Measurements from ENCODE around the gene TOR2A. TPM values are rescaled to one million over a fixed set of nuclear protein-coding genes. Genes with fewer than 3 reads are reported as not detected.

Gene TOR2A
- total and polyA plus RNA-seq, 2 of the 8 experiments (the other 6 are each of a cell fraction or from before 2014, with no cell fraction given), result 18.7 to 24.9 TPM

- TF ChIP-seq CTCF (IDR thresholded peaks at IDR 0.05; ENCODE audit: control extremely low read depth in 1 of 3, insufficient read depth in 1 of 3, low read depth in 1 of 3, low read length in 3 of 3) (no peak), GTF2F1 (IDR thresholded peaks at IDR 0.05; ENCODE audit: borderline replicate concordance, low read depth, low read length) (no peak), FOSL1 (IDR thresholded peaks at IDR 0.05; ENCODE audit: insufficient read depth, low read depth, low read length) (no peak), USF2 (IDR thresholded peaks at IDR 0.05; ENCODE audit: low read length) (no peak), TAF7 (optimal IDR thresholded peaks at IDR 0.05; ENCODE audit: borderline replicate concordance, low read depth, low read length) (no peak)
These were observed 35.0 kb downstream of the TOR2A start (continued) for GRCh38 chr9:127700140-127700539.
